K562 (cell line): Measurements from ENCODE around the gene COPS9.

Experiments used
- ATF1 ChIP-seq, 2 experiments: fragments of 450-650 bp in 1 of 2; IDR thresholded peaks; 2 replicates each; pipeline ENCODE4 v1.6.1; 2016; ENCODE audit warnings: missing compliant biosample characterization in 1 of 2, missing genetic modification characterization in 1 of 2
- CBX8 ChIP-seq: fragments of 200-600 bp; sonication (generic); IDR thresholded peaks from 2 replicates; pipeline ENCODE4 v1.6.1; 2012; ENCODE audit warnings: borderline replicate concordance, mixed run types, low read depth, mild to moderate bottlenecking, moderate library complexity, mixed read lengths, low read length, control low read depth, inconsistent platforms; ENCODE audit not compliant: poor library complexity, severe bottlenecking; ENCODE audit errors: extremely low read depth
- CTCF ChIP-seq, 3 experiments: IDR thresholded peaks in 2 of 3; conservative IDR thresholded peaks in 1 of 3; 2 replicates each; pipeline ENCODE4 v1.5.1; 2011 to 2012; ENCODE audit warnings: low read length in 3 of 3, mild to moderate bottlenecking in 3 of 3, control low read depth in 2 of 3, improper control_type of control experiment in 1 of 3, inconsistent platforms in 1 of 3, low read depth in 1 of 3, mixed read lengths in 1 of 3, moderate library complexity in 1 of 3; ENCODE audit not compliant: insufficient read depth in 2 of 3
- EHMT2 ChIP-seq: fragments of 450-650 bp; IDR thresholded peaks from 2 replicates; pipeline ENCODE4 v1.6.1; 2018; ENCODE audit warnings: antibody characterized with exemption
- FOXJ2 ChIP-seq: fragments of 200-800 bp; sonication (Bioruptor generic); IDR thresholded peaks from 2 replicates; pipeline ENCODE4 v1.6.1; 2016; ENCODE audit warnings: missing genetic modification characterization, missing compliant biosample characterization
- NCOR1 ChIP-seq: fragments of 450-650 bp; IDR thresholded peaks from 2 replicates; pipeline ENCODE4 v1.6.1; 2016; ENCODE audit warnings: mild to moderate bottlenecking, moderate library complexity
- RCOR1 ChIP-seq, 2 experiments: IDR thresholded peaks; 2 replicates each; pipeline ENCODE4 v1.6.1; 2012; ENCODE audit warnings: low read depth in 2 of 2, low read length in 2 of 2, borderline replicate concordance in 1 of 2, improper control_type of control experiment in 1 of 2
- SP1 ChIP-seq: sonication (generic); formaldehyde crosslinking; IDR thresholded peaks from 2 replicates; pipeline ENCODE4 v1.8.1; 2022; ENCODE audit warnings: mild to moderate bottlenecking, missing genetic modification reagents
- ZFX ChIP-seq: sonication (generic); formaldehyde crosslinking; IDR thresholded peaks from 2 replicates; pipeline ENCODE4 v1.8.0; 2022; ENCODE audit warnings: mild to moderate bottlenecking, missing genetic modification reagents, moderate library complexity

DNA sequence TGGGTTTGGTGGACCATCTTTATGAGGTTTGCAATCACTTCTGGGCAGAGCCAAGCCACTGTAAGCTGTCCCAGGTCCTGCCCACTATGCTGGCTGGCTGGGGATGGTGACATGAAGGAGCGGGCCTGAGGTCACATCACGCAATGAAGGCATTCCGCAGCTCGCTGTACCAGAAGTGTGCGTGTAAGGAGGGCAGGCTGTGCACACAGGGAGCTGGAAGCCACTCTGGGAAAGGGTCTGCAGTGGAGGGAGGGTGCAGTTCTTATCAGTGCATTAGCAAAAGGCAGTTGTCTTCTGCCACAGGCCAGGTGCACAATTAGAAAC, 21.0 kb upstream of the COPS9 start:
- TF ChIP-seq RCOR1 (IDR thresholded peaks at IDR 0.05; ENCODE audit: borderline replicate concordance in 1 of 2, low read depth in 2 of 2, low read length in 2 of 2), result no peak
- TF ChIP-seq EHMT2, result no peak
- TF ChIP-seq NCOR1, result no peak
- TF ChIP-seq CBX8, result no peak
- no peak for TF ChIP-seq ATF1 (CRISPR knock-in tag; IDR thresholded peaks at IDR 0.05)
- no peak for TF ChIP-seq ATF1 (tag; IDR thresholded peaks at IDR 0.05)
- no peak for TF ChIP-seq CTCF (IDR thresholded peaks at IDR 0.05 in 2 of 3, conservative IDR thresholded peaks at IDR 0.05 in 1 of 3; ENCODE audit: insufficient read depth in 2 of 3, low read depth in 1 of 3, low read length in 3 of 3)
- TF ChIP-seq ZFX (CRISPR knock-in tag), result no peak
- TF ChIP-seq SP1, result no peak
- TF ChIP-seq FOXJ2, result no peak
